GM12891 (cell line): ENCODE measurements around the gene TFF1.

Source experiments
- POLR2A ChIP-seq: IDR thresholded peaks from 2 replicates; pipeline ENCODE4 v1.6.1; 2011; ENCODE audit warnings: low read depth, low read length, control low read depth
- POU2F2 ChIP-seq: IDR thresholded peaks from 2 replicates; pipeline ENCODE4 v1.6.1; 2011; ENCODE audit warnings: low read depth, mild to moderate bottlenecking, control low read depth, low read length, moderate library complexity

- TF ChIP-seq POU2F2 (no peak), POLR2A (no peak)
Observed at GRCh38 chr21:42362700-42363099, 3.6 kb downstream of the TFF1 start.
